ENCODE data around the gene C11orf52. TPM values are rescaled to one million over a fixed set of nuclear protein-coding genes. Genes with fewer than 3 reads are reported as not detected.
A peak's percentile ranks its signal among the peaks of the same experiment; 100 is the strongest.

C11orf52 gene, protein sequence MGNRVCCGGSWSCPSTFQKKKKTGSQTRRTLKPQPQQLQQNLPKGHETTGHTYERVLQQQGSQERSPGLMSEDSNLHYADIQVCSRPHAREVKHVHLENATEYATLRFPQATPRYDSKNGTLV
- polyA plus RNA-seq (2013, experiment 1 of 2), result 1.3 TPM
- polyA plus RNA-seq (2013, experiment 2 of 2), result 1.5 TPM

DNA sequence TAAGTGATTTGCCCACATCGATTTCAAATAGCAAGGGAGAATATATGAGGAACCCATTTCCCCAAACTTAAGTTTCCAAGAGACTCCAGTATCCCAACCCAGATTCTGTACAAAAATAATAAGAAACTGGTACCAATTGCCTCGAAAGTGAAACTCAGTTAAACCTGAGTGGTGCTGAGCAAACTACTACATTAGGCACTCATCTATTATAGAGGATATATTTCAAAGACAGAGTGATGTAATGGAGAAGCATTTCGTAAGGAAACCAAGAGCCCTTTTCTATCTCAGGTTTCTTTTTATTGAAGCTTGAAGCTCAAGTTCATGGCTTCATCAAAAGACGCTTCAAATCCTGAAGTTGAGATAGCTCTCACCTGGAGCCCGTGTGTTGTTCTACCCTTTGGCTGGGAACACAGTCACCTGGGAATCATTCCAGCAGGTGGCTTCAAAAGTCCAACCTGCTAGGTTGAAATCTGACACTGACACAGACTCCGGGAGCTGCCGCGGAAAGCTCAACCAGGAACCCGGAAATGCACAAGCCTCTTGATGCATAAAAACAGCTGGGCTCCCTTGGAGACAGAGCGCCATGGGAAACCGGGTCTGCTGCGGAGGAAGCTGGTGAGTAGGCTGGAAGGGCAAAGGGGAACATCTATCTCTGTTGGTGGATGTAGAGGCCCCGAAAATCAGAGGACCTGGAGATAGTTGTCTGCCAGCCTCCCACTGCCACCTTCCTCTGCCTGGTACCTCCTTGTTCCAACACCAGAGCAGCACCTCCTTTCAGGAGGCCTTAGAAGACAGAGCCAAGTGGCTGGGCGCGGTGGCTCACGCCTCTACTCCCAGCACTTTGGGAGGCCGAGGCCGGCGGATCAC is at the start of gene C11orf52:
TSS of gene C11orf52 (plus strand) at position 524 of the 867 bp plus-strand sequence. CDS start at position 584, 60 bp downstream.
- no peak within 1 kb of the TSS for H3K4ac ChIP-seq (ENCODE audit: low read depth, low read length)
- no peaks in the 10 kb centered on the region for H3K79me1 ChIP-seq (ENCODE audit: low read length)
- H4K8ac ChIP-seq (ENCODE audit: low read depth, low read length), result no peak within 1 kb of the TSS
- H3K18ac ChIP-seq (ENCODE audit: low read length), result no peak within 1 kb of the TSS
- peak within 1 kb of the TSS; percentile 10 for H3K4me2 ChIP-seq (ENCODE audit: low read length)
- peak; percentile 93 for DNase-seq
- peak within 1 kb of the TSS; percentile 44 for H3K56ac ChIP-seq (ENCODE audit: low read length)
- H2BK120ac ChIP-seq (ENCODE audit: low read depth, low read length), result no peak within 1 kb of the TSS
- WGBS (ENCODE audit: extremely low coverage, insufficient coverage, low lambda C conversion rate), result no CpG with 5 or more reads among the region's 19 CpGs
- H4K5ac ChIP-seq (ENCODE audit: low read length), result peak within 1 kb of the TSS; percentile 50
- no peak within 1 kb of the TSS for H3K23ac ChIP-seq (ENCODE audit: low read length)
- no peak within 1 kb of the TSS for H3K4me3 ChIP-seq (ENCODE audit: low read length)
- peak within 1 kb of the TSS; percentile 20 for H3K9ac ChIP-seq (ENCODE audit: low read length)
- H3K79me2 ChIP-seq (ENCODE audit: control insufficient read depth, insufficient read depth, low read length), result no peaks in the 10 kb centered on the region
- no peaks in the 10 kb centered on the region for H3K36me3 ChIP-seq (ENCODE audit: control insufficient read depth, insufficient read depth, low read length)
- H3K27ac ChIP-seq (ENCODE audit: low read depth, low read length), result peak within 1 kb of the TSS; percentile 49
- H2BK5ac ChIP-seq (ENCODE audit: low read length), result no peak within 1 kb of the TSS
- no peak within 1 kb of the TSS for H2AK5ac ChIP-seq (ENCODE audit: low read length)
- no peak within 1 kb of the TSS for H2BK15ac ChIP-seq (replicated peaks; ENCODE audit: low read depth)
- H3K27me3 ChIP-seq (ENCODE audit: insufficient read depth, low read length, poor library complexity), result no peaks in the 10 kb centered on the region
- H3K4me1 ChIP-seq (ENCODE audit: control insufficient read depth, low read depth, low read length), result no peaks in the 10 kb centered on the region

DNA sequence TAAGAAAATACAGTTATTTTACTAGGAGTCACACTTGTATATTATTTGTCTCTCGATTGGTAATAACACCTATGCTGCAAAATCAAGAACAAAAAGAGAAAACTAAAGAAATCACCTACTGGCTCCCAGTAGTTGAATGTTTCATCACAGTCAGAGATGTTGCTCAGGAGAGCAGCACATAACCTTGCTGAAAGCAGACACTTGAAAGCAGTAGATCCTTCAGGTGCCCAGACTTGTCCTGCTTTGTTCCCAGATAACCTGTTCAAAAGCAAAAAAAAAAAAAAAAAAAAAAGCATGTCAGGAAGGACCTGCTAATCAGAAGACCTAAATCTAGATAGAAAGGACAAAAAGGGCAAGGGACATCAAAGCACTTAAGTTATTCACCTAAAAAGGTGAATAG is 48.6 kb upstream of the C11orf52 start:
- no CpG with 5 or more reads among the region's 1 CpG for WGBS (ENCODE audit: extremely low coverage, insufficient coverage, low lambda C conversion rate)
- Histone ChIP-seq H3K56ac (ENCODE audit: low read length) (no peak overlapping the region), H2AK5ac (ENCODE audit: low read length) (no peak overlapping the region), H3K18ac (ENCODE audit: low read length) (no peak overlapping the region), H3K27me3 (ENCODE audit: insufficient read depth, low read length, poor library complexity) (no peaks in the 10 kb centered on the region), H2BK5ac (ENCODE audit: low read length) (no peak overlapping the region), H3K23ac (ENCODE audit: low read length) (no peak overlapping the region), H3K27ac (ENCODE audit: low read depth, low read length) (no peak overlapping the region), H3K79me2 (ENCODE audit: control insufficient read depth, insufficient read depth, low read length) (no peaks in the 10 kb centered on the region), H3K9ac (ENCODE audit: low read length) (no peak overlapping the region), H3K36me3 (ENCODE audit: control insufficient read depth, insufficient read depth, low read length) (no peaks in the 10 kb centered on the region), H2BK15ac (replicated peaks; ENCODE audit: low read depth) (no peak overlapping the region), H3K79me1 (ENCODE audit: low read length) (no peaks in the 10 kb centered on the region), H3K4me1 (ENCODE audit: control insufficient read depth, low read depth, low read length) (no peaks in the 10 kb centered on the region), H4K5ac (ENCODE audit: low read length) (no peak overlapping the region), H2BK120ac (ENCODE audit: low read depth, low read length) (no peak overlapping the region), H3K4me2 (ENCODE audit: low read length) (no peak overlapping the region), H4K8ac (ENCODE audit: low read depth, low read length) (no peak overlapping the region), H3K4me3 (ENCODE audit: low read length) (no peak overlapping the region), H3K4ac (ENCODE audit: low read depth, low read length) (no peak overlapping the region)
- no peak for DNase-seq

DNA sequence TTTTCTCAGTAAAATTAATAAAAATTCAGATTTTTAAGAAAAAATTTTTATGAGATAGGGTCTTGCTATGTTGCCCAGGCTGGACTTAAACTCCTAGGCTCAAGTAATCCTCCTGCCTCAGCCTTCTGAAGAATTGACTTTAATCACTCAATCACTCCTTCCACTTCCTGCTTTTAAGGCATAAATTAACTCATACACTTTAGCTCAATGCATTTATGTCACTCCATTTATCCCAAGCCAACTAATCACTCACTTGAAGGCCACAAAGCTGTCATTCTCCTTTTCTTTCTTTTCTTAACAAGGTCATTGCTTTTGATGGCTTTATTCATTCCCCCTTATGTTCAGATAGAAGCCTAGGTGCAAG is 48.2 kb upstream of the C11orf52 start:
- Histone ChIP-seq H2BK15ac (replicated peaks; ENCODE audit: low read depth) (no peak overlapping the region), H3K9ac (ENCODE audit: low read length) (peak overlapping the region; percentile 88), H3K79me1 (ENCODE audit: low read length) (no peaks in the 10 kb centered on the region), H2BK5ac (ENCODE audit: low read length) (no peak overlapping the region), H3K4me3 (ENCODE audit: low read length) (peak overlapping the region; percentile 77), H3K23ac (ENCODE audit: low read length) (no peak overlapping the region), H3K27ac (ENCODE audit: low read depth, low read length) (no peak overlapping the region), H3K79me2 (ENCODE audit: control insufficient read depth, insufficient read depth, low read length) (no peaks in the 10 kb centered on the region), H2BK120ac (ENCODE audit: low read depth, low read length) (no peak overlapping the region), H3K18ac (ENCODE audit: low read length) (no peak overlapping the region), H3K56ac (ENCODE audit: low read length) (peak overlapping the region; percentile 93), H3K27me3 (ENCODE audit: insufficient read depth, low read length, poor library complexity) (no peaks in the 10 kb centered on the region), H4K5ac (ENCODE audit: low read length) (no peak overlapping the region), H3K36me3 (ENCODE audit: control insufficient read depth, insufficient read depth, low read length) (no peaks in the 10 kb centered on the region), H3K4me1 (ENCODE audit: control insufficient read depth, low read depth, low read length) (no peaks in the 10 kb centered on the region), H3K4ac (ENCODE audit: low read depth, low read length) (no peak overlapping the region), H4K8ac (ENCODE audit: low read depth, low read length) (no peak overlapping the region), H3K4me2 (ENCODE audit: low read length) (peak overlapping the region; percentile 70), H2AK5ac (ENCODE audit: low read length) (no peak overlapping the region)
- no peak for DNase-seq

DNA sequence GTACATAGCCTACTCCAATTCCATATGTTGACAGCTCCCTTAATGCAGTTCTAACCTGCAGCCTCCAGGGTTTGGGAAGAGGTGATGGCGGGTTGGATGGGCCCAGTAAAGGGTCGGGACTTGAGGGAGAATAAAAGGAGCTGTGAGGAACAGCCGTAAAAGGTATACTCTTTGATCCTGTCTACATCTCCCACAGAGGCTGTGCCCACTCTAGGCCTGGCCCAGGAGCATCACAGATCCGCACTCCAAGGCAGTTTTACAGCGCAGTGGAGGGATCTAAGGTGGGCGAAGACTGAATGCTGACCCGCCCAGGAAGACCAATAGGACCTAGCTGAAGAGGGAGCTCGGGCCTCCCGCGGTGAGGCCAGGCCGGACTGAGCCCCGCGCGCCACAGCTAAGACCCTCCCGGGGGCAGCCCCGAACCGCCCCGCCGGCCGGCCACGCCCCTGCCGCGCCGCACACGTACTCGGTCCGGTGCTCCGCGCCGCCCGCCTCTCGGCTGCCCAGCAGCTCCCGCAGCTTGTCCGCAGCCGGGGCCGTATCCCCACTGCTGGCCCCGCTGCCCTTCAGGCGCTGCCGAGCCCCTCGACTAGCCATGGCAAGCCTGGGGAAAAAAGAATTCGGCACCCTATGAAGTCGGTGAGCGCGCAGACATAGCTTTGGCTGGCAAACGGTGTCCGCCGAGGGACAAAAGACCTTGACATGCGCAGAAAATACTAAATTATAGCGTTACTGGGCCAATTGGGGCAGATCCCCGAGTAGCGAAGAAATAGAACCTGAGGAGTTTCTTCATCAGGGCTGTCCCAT is 47.6 kb upstream of the C11orf52 start, which contains the start of gene ALG9:
TSS of gene ALG9 (minus strand) at position 696 of the 807 bp plus-strand sequence. CDS start at position 597, 99 bp downstream.
- H3K79me2 ChIP-seq (ENCODE audit: control insufficient read depth, insufficient read depth, low read length), result no peaks in the 10 kb centered on the region
- no peaks in the 10 kb centered on the region for H3K27me3 ChIP-seq (ENCODE audit: insufficient read depth, low read length, poor library complexity)
- H3K4me2 ChIP-seq (ENCODE audit: low read length), result peak within 1 kb of the TSS; percentile 70
- no peak within 1 kb of the TSS for H3K23ac ChIP-seq (ENCODE audit: low read length)
- no peak within 1 kb of the TSS for H2BK5ac ChIP-seq (ENCODE audit: low read length)
- no peaks in the 10 kb centered on the region for H3K36me3 ChIP-seq (ENCODE audit: control insufficient read depth, insufficient read depth, low read length)
- H3K9ac ChIP-seq (ENCODE audit: low read length), result peak within 1 kb of the TSS; percentile 88
- peak within 1 kb of the TSS; percentile 2 for H4K5ac ChIP-seq (ENCODE audit: low read length)
- H2AK5ac ChIP-seq (ENCODE audit: low read length), result no peak within 1 kb of the TSS
- H3K56ac ChIP-seq (ENCODE audit: low read length), result peak within 1 kb of the TSS; percentile 93
- peak within 1 kb of the TSS; percentile 67 for H4K8ac ChIP-seq (ENCODE audit: low read depth, low read length)
- peak within 1 kb of the TSS; percentile 77 for H3K4me3 ChIP-seq (ENCODE audit: low read length)
- DNase-seq, result peak; percentile 90
- H3K79me1 ChIP-seq (ENCODE audit: low read length), result no peaks in the 10 kb centered on the region
- no peak within 1 kb of the TSS for H2BK15ac ChIP-seq (replicated peaks; ENCODE audit: low read depth)
- H3K4me1 ChIP-seq (ENCODE audit: control insufficient read depth, low read depth, low read length), result no peaks in the 10 kb centered on the region
- peak within 1 kb of the TSS; percentile 72 for H3K18ac ChIP-seq (ENCODE audit: low read length)
- no peak within 1 kb of the TSS for H3K4ac ChIP-seq (ENCODE audit: low read depth, low read length)
- H3K27ac ChIP-seq (ENCODE audit: low read depth, low read length), result peak within 1 kb of the TSS; percentile 88
- WGBS (ENCODE audit: extremely low coverage, insufficient coverage, low lambda C conversion rate), result no CpG with 5 or more reads among the region's 51 CpGs
- no peak within 1 kb of the TSS for H2BK120ac ChIP-seq (ENCODE audit: low read depth, low read length)

DNA sequence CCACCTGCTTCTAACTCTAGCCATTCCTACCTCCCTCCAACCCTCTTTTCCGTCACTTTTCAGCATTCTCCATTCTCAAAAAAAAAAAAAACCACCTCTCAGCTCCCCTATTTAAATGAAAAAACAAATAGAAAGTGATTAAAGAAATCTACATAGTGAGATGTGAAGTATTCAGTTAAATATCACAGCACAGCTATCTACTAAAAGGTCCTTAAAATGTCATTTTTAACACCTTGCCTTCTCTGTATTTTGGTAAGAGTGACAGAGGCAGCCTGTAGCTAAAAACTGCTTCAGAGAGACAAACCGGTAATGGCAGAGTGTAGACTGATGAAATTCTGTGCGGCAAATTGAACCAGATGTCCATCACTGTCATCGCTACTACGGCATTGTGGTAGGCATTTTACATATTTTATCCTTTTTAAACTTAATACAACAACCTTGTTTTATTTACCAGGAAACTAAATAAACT is 47.0 kb upstream of the C11orf52 start:
- WGBS (ENCODE audit: extremely low coverage, insufficient coverage, low lambda C conversion rate), result no CpG with 5 or more reads among the region's 5 CpGs

More for the DNA sequence above, 47.0 kb upstream of the C11orf52 start:
- H2BK120ac ChIP-seq (ENCODE audit: low read depth, low read length), result no peak overlapping the region
- H4K8ac ChIP-seq (ENCODE audit: low read depth, low read length), result no peak overlapping the region
- peak overlapping the region; percentile 88 for H3K9ac ChIP-seq (ENCODE audit: low read length)
- H3K4me3 ChIP-seq (ENCODE audit: low read length), result peak overlapping the region; percentile 77
- peak overlapping the region; percentile 93 for H3K56ac ChIP-seq (ENCODE audit: low read length)
- no peaks in the 10 kb centered on the region for H3K79me1 ChIP-seq (ENCODE audit: low read length)
- H3K18ac ChIP-seq (ENCODE audit: low read length), result no peak overlapping the region
- no peaks in the 10 kb centered on the region for H3K27me3 ChIP-seq (ENCODE audit: insufficient read depth, low read length, poor library complexity)
- no peak overlapping the region for H3K23ac ChIP-seq (ENCODE audit: low read length)
- no peaks in the 10 kb centered on the region for H3K36me3 ChIP-seq (ENCODE audit: control insufficient read depth, insufficient read depth, low read length)
- no peak overlapping the region for H2BK5ac ChIP-seq (ENCODE audit: low read length)
- no peak overlapping the region for H2AK5ac ChIP-seq (ENCODE audit: low read length)
- H3K27ac ChIP-seq (ENCODE audit: low read depth, low read length), result no peak overlapping the region
- H2BK15ac ChIP-seq (replicated peaks; ENCODE audit: low read depth), result no peak overlapping the region
- DNase-seq, result no peak
- no peak overlapping the region for H4K5ac ChIP-seq (ENCODE audit: low read length)
- no peaks in the 10 kb centered on the region for H3K79me2 ChIP-seq (ENCODE audit: control insufficient read depth, insufficient read depth, low read length)
- no peak overlapping the region for H3K4me2 ChIP-seq (ENCODE audit: low read length)
- no peak overlapping the region for H3K4ac ChIP-seq (ENCODE audit: low read depth, low read length)
- no peaks in the 10 kb centered on the region for H3K4me1 ChIP-seq (ENCODE audit: control insufficient read depth, low read depth, low read length)

Measured in mesendoderm (in vitro differentiated cells).